ENCODE measurements around the gene CHAD. TPM values are rescaled to one million over a fixed set of nuclear protein-coding genes. Genes with fewer than 3 reads are reported as not detected.
A peak's percentile ranks its signal among the peaks of the same experiment; 100 is the strongest.

Gene CHAD
- total RNA-seq, 1 donor from 2014 or later = not detected

DNA sequence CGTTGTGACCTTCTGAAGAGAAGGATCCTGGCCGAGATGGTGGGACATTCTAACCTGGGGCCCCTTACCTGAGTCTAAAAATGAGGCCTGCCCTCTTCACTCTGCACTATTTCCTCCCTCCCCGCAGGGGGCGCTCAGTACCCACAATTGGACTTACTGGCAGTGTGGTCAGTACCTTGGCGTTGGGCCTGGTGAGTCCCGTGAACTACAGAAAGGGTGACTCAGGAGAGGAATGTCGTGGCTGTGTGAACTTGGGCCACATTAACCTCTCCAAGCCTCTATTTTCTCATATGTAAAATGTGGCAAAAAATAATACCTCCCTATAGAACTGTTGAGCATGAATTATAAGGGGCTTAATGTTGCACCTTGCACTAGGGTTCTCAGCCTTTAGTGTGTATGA, 13.8 kb upstream of the CHAD start:
- ATAC-seq (peak; percentile 82), DNase-seq (peak; percentile 94)
- peaks cover 37% of the 10 kb centered on the region for H3K36me3 ChIP-seq
- TF ChIP-seq, protein P1, sequence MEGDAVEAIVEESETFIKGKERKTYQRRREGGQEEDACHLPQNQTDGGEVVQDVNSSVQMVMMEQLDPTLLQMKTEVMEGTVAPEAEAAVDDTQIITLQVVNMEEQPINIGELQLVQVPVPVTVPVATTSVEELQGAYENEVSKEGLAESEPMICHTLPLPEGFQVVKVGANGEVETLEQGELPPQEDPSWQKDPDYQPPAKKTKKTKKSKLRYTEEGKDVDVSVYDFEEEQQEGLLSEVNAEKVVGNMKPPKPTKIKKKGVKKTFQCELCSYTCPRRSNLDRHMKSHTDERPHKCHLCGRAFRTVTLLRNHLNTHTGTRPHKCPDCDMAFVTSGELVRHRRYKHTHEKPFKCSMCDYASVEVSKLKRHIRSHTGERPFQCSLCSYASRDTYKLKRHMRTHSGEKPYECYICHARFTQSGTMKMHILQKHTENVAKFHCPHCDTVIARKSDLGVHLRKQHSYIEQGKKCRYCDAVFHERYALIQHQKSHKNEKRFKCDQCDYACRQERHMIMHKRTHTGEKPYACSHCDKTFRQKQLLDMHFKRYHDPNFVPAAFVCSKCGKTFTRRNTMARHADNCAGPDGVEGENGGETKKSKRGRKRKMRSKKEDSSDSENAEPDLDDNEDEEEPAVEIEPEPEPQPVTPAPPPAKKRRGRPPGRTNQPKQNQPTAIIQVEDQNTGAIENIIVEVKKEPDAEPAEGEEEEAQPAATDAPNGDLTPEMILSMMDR (IDR thresholded peaks at IDR 0.05) = peak; percentile 79
- H3K27ac ChIP-seq = peak overlapping the region; percentile 71
- intact Hi-C loops (cut with DNase I) = no loop called here
- peaks cover 14% of the 10 kb centered on the region for H3K4me1 ChIP-seq
- no peaks in the 10 kb centered on the region for H3K9me3 ChIP-seq
- no peak overlapping the region for H3K4me3 ChIP-seq
- no peaks in the 10 kb centered on the region for H3K27me3 ChIP-seq

DNA sequence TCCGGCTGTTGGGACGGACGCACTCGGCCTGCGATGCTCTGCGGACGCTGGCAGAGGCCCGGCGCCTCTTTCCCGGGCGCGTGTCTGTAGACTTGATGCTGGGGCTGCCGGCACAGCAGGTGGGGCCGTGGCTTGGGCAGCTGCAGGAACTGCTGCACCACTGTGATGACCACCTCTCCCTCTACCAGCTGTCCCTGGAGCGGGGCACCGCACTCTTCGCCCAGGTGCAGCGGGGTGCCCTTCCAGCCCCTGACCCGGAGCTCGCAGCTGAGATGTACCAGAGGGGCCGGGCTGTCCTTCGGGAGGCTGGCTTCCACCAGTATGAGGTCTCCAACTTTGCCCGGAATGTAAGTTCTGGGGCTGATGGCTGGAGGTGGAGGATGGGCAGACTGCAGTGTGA, 13.4 kb upstream of the CHAD start:
- peaks cover 14% of the 10 kb centered on the region for H3K4me1 ChIP-seq
- H3K4me3 ChIP-seq = no peak overlapping the region
- TF ChIP-seq, protein P1 (IDR thresholded peaks at IDR 0.05) = no peak
- intact Hi-C loops (cut with DNase I) = no loop called here
- ATAC-seq = no peak
- DNase-seq = no peak
- peaks cover 37% of the 10 kb centered on the region for H3K36me3 ChIP-seq
- no peaks in the 10 kb centered on the region for H3K27me3 ChIP-seq
- no peak overlapping the region for H3K27ac ChIP-seq
- no peaks in the 10 kb centered on the region for H3K9me3 ChIP-seq

DNA sequence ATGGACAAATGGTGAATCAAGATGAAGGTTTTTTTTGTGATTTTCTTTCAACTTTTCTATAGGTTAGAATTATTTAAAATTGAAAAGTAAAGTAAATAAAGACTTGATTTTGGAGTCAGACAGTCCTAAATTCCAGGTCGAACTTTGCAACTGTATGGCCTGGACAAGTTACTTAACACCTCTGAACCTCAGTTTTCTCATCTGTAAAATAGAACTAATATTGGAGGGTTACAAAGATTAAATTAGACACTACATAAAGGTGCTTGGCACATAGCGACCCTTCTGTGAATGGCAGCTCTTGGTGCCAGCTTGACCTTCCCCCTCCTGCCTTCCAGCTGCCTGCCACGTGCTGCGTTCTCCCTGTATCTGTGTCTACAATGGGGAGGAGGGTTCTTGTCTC, 13.0 kb upstream of the CHAD start:
- DNase-seq = no peak
- TF ChIP-seq, protein P1 (IDR thresholded peaks at IDR 0.05) = no peak
- intact Hi-C loops (cut with DNase I) = no loop called here
- no peak for ATAC-seq
- Histone ChIP-seq H3K36me3 (peaks cover 37% of the 10 kb centered on the region), H3K27me3 (no peaks in the 10 kb centered on the region), H3K4me3 (no peak overlapping the region), H3K4me1 (peaks cover 14% of the 10 kb centered on the region), H3K9me3 (no peaks in the 10 kb centered on the region), H3K27ac (no peak overlapping the region)

DNA sequence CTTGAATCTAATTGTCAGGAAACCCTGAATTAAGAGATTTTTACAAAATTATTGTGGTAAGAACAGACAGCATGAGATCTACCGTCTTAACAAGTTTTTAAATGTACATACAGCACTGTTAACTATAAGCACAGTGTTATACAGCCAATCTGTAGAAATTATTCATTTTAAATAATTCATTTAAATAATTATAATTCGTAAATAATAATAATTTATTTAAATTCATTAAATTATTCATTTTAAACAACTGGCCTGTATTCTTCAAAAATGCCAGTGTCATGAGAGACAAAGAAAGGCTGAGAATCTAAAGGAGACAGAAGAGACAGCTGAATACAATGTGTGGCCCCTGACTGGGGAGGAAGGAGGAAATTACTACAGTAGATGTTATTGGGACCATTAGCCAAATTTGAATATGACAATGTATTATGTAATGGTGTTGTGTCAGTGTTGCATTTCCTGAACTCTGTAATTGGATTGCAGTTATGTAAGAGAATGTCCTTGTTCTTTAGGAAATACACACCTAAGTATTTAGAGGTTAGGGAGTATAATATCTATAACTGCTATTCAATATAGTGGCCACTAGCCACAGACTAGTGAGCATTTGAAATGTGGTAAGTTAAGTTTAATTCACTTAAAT, 12.3 kb upstream of the CHAD start:
- ATAC-seq = no peak
- no peak overlapping the region for H3K27ac ChIP-seq
- no peak overlapping the region for H3K4me3 ChIP-seq
- no peaks in the 10 kb centered on the region for H3K9me3 ChIP-seq
- peaks cover 37% of the 10 kb centered on the region for H3K36me3 ChIP-seq
- peaks cover 14% of the 10 kb centered on the region for H3K4me1 ChIP-seq
- intact Hi-C loops (cut with DNase I) = no loop called here
- TF ChIP-seq, protein P1 (IDR thresholded peaks at IDR 0.05) = no peak
- no peaks in the 10 kb centered on the region for H3K27me3 ChIP-seq
- no peak for DNase-seq

GRCh38 chr17:50480142-50480764, 11.6 kb upstream of the CHAD start:
- no peaks in the 10 kb centered on the region for H3K27me3 ChIP-seq
- peaks cover 14% of the 10 kb centered on the region for H3K4me1 ChIP-seq
- TF ChIP-seq, protein P1 (IDR thresholded peaks at IDR 0.05) = no peak
- no peak overlapping the region for H3K4me3 ChIP-seq
- H3K27ac ChIP-seq = no peak overlapping the region
- peaks cover 31% of the 10 kb centered on the region for H3K36me3 ChIP-seq
- ATAC-seq = no peak
- no peaks in the 10 kb centered on the region for H3K9me3 ChIP-seq
- intact Hi-C loops (cut with DNase I) = no loop called here
- no peak for DNase-seq
